CD14-positive monocyte (primary cell): Measurements from ENCODE around the gene LDLR. TPM values are rescaled to one million over a fixed set of nuclear protein-coding genes. Genes with fewer than 3 reads are reported as not detected.

Experiments
- DNase-seq, 3 donors: peaks; one replicate each; pipeline ENCODE4 v3.0.0-alpha.2; 2011 to 2022
- H2AFZ ChIP-seq: 2 replicates; pipeline ENCODE4 v1.6.0; 2012; ENCODE audit warnings: mild to moderate bottlenecking, low read depth, low read length, inconsistent platforms; ENCODE audit not compliant: insufficient read depth, poor library complexity, severe bottlenecking
- H3K27ac ChIP-seq, 2 donors: 1 replicate in 1 of 2; 2 replicates in 1 of 2; pipeline ENCODE4 v1.5.1; 2012 to 2013; ENCODE audit warnings: low read length in 2 of 2, control low read depth in 1 of 2, inconsistent platforms in 1 of 2, low read depth in 1 of 2, mild to moderate bottlenecking in 1 of 2
- H3K27me3 ChIP-seq, 2 donors: one replicate each; pipeline versions ENCODE4 v1.6.0 to v1.6.1; 2011 to 2013; ENCODE audit warnings: low read length in 2 of 2; ENCODE audit not compliant: control insufficient read depth in 2 of 2, insufficient read depth in 2 of 2
- H3K36me3 ChIP-seq, 2 donors: replicated peaks in 1 of 2; 1 replicate in 1 of 2; 2 replicates in 1 of 2; pipeline versions ENCODE4 v1.5.1 to v1.6.1; 2012 to 2013; ENCODE audit warnings: low read length in 2 of 2, control low read depth in 1 of 2, inconsistent platforms in 1 of 2, mild to moderate bottlenecking in 1 of 2; ENCODE audit not compliant: insufficient read depth in 2 of 2, control insufficient read depth in 1 of 2
- H3K4me1 ChIP-seq, 2 donors: 1 replicate in 1 of 2; 2 replicates in 1 of 2; pipeline versions ENCODE4 v1.5.1 to v1.6.1; 2012 to 2013; ENCODE audit warnings: low read length in 2 of 2, control low read depth in 1 of 2, inconsistent platforms in 1 of 2, mild to moderate bottlenecking in 1 of 2, moderate library complexity in 1 of 2; ENCODE audit not compliant: insufficient read depth in 2 of 2, control insufficient read depth in 1 of 2
- H3K4me2 ChIP-seq: replicated peaks from 2 replicates; pipeline ENCODE3; 2012; ENCODE audit warnings: low read length, moderate library complexity, mild to moderate bottlenecking; ENCODE audit not compliant: poor library complexity, severe bottlenecking; ENCODE audit errors: extremely low read depth
- H3K4me3 ChIP-seq, 3 experiments: fragments of 200-600 bp in 1 of 3; sonication (generic) in 1 of 3; replicated peaks in 1 of 3; 1 replicate in 2 of 3; 2 replicates in 1 of 3; pipeline ENCODE4 v1.5.1; 2011 to 2013; ENCODE audit warnings: low read length in 3 of 3, mild to moderate bottlenecking in 3 of 3, control low read depth in 2 of 3, low read depth in 2 of 3, inconsistent platforms in 1 of 3, moderate library complexity in 1 of 3
- H3K79me2 ChIP-seq: 2 replicates; pipeline ENCODE4 v1.6.0; 2012; ENCODE audit warnings: mild to moderate bottlenecking, control low read depth, inconsistent platforms, low read length, moderate library complexity; ENCODE audit not compliant: insufficient read depth
- H3K9ac ChIP-seq: 2 replicates; pipeline ENCODE4 v1.6.0; 2017; ENCODE audit warnings: low read length, mild to moderate bottlenecking; ENCODE audit not compliant: insufficient read depth, poor library complexity, severe bottlenecking
- H3K9me3 ChIP-seq, 2 donors: replicated peaks in 1 of 2; 1 replicate in 1 of 2; 2 replicates in 1 of 2; pipeline versions ENCODE4 v1.5.1 to v1.6.1; 2012 to 2013; ENCODE audit warnings: low read length in 2 of 2, control low read depth in 1 of 2; ENCODE audit not compliant: control insufficient read depth in 1 of 2, insufficient read depth in 1 of 2
- H4K20me1 ChIP-seq: 2 replicates; pipeline ENCODE4 v1.6.0; 2012; ENCODE audit warnings: mild to moderate bottlenecking, low read length, control low read depth, moderate library complexity; ENCODE audit not compliant: insufficient read depth
- H3K27ac Mint-ChIP-seq, 7 donors: one replicate each; pipeline ENCODE4 v1.8.0; 2020; ENCODE audit warnings: mild to moderate bottlenecking in 7 of 7, mixed read lengths in 7 of 7, moderate library complexity in 6 of 7, inconsistent platforms in 2 of 7
- H3K27me3 Mint-ChIP-seq, 3 donors: one replicate each; pipeline ENCODE4 v1.8.0; 2021 to 2022; ENCODE audit warnings: low read depth in 3 of 3, mild to moderate bottlenecking in 3 of 3, mixed read lengths in 3 of 3, moderate library complexity in 3 of 3, inconsistent platforms in 1 of 3
- H3K36me3 Mint-ChIP-seq, 2 donors: one replicate each; pipeline ENCODE4 v1.8.0; 2020; ENCODE audit warnings: mixed read lengths in 2 of 2, inconsistent platforms in 1 of 2, mild to moderate bottlenecking in 1 of 2
- H3K4me1 Mint-ChIP-seq: one replicate; pipeline ENCODE4 v1.8.0; 2020; ENCODE audit warnings: mild to moderate bottlenecking, mixed read lengths
- H3K4me3 Mint-ChIP-seq, 2 donors: one replicate each; pipeline ENCODE4 v1.8.0; 2020; ENCODE audit warnings: mild to moderate bottlenecking in 2 of 2, mixed read lengths in 2 of 2, moderate library complexity in 1 of 2
- H3K9me3 Mint-ChIP-seq, 7 donors: one replicate each; pipeline ENCODE4 v1.8.0; 2020 to 2022; ENCODE audit warnings: mixed read lengths in 7 of 7, mild to moderate bottlenecking in 6 of 7, moderate library complexity in 6 of 7, inconsistent platforms in 2 of 7
- WGBS: methylation state at CpG from one replicate; pipeline ENCODE4 v1.1.5; 2013; ENCODE audit warnings: missing lambda C conversion rate; ENCODE audit not compliant: insufficient coverage; 5-methylcytosine and 5-hydroxymethylcytosine counted together
- intact Hi-C, 2 donors: fragments of 100-400 bp; cut with micrococcal nuclease; formaldehyde crosslinking; loops; one replicate each; pipeline versions ENCODE4 v1.15.0 to v1.15.1; 2023
- polyA plus RNA-seq, 3 donors: library from polyadenylated mRNA; depleted of rRNA in 1 of 3; unstranded in 2 of 3; stranded (reverse) in 1 of 3; fragments of 300-500 nt in 2 of 3; fragments of >200 nt in 1 of 3; fragmentation: Illumina TruSeq in 2 of 3; gene quantifications; 1 replicate in 2 of 3; 2 replicates in 1 of 3; pipeline ENCODE4 v1.2.3, GENCODE V29; 2012 to 2021
- TF ChIP-seq, protein P1 (sequence below): fragments of 200-600 bp; IDR thresholded peaks from one replicate; pipeline ENCODE4 v1.8.0; 2022; ENCODE audit warnings: antibody characterized with exemption, mild to moderate bottlenecking

Gene LDLR
- polyA plus RNA-seq, 3 donors: 14.3 to 21.2 (median 19.8) TPM

DNA sequence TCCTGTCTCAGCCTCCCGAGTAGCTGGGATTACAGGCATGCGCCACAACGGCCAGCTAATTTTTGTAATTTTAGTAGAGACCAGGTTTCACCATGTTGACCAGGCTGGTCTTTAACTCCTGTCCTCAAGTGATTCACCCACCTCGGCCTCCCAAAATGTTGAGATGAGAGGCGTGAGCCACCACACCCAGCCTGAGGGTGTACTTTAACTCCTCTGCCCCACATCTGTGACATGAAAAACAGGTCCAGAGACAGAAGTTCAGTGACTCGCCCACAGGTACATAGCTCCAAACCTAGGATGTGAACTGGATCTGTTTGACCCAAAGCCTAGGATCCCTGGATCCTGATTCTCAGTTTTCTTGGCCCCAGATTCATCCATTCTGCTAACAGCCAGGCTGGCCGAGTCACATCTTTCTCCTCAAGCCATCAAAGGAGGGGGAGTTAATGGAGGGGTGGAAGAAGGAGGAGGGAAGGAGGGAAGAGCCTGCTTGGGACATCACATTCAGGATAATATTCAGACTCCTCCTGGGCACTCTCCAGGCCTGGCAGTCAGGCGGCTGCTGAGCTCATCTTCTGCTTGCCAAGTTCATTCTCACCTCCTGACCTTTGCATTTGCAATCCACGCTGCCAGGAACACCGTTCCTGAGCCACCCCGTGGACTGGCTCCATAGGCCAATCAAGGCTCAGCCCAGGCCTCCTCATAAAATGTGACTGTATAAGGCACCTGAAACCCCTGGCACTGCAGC is 63.2 kb downstream of the LDLR start:
- Histone ChIP-seq H4K20me1 (no peaks in the 10 kb centered on the region), H3K27ac (peak overlapping the region in 1 of 2 donors; percentile 11), H3K27me3 (no peaks in the 10 kb centered on the region), H3K9me3 (no peaks in the 10 kb centered on the region), H3K79me2 (peaks cover 56% of the 10 kb centered on the region), H3K36me3 (peaks cover 13 to 18% of the 10 kb centered on the region in 2 donors), H2AFZ (no peak overlapping the region), H3K4me1 (peaks cover 15 to 19% of the 10 kb centered on the region in 2 donors), H3K4me2 (no peak overlapping the region), H3K4me3 (no peak overlapping the region), H3K9ac (no peak overlapping the region)
- no peak for DNase-seq
- Mint-ChIP-seq H3K36me3 (peaks cover 13 to 29% of the 10 kb centered on the region in 2 donors), H3K4me1 (peaks cover 14% of the 10 kb centered on the region), H3K27ac (peak overlapping the region in 3 of 7 donors; percentile 21 to 81 (median 58)), H3K4me3 (no peak overlapping the region), H3K27me3 (peaks cover 0 to 1% (median 0%) of the 10 kb centered on the region in 3 donors), H3K9me3 (peaks cover 0 to 2% (median 0%) of the 10 kb centered on the region in 7 donors)
- WGBS: 96% methylated on average over 9 of the region's 11 CpGs
- TF ChIP-seq, protein P1, sequence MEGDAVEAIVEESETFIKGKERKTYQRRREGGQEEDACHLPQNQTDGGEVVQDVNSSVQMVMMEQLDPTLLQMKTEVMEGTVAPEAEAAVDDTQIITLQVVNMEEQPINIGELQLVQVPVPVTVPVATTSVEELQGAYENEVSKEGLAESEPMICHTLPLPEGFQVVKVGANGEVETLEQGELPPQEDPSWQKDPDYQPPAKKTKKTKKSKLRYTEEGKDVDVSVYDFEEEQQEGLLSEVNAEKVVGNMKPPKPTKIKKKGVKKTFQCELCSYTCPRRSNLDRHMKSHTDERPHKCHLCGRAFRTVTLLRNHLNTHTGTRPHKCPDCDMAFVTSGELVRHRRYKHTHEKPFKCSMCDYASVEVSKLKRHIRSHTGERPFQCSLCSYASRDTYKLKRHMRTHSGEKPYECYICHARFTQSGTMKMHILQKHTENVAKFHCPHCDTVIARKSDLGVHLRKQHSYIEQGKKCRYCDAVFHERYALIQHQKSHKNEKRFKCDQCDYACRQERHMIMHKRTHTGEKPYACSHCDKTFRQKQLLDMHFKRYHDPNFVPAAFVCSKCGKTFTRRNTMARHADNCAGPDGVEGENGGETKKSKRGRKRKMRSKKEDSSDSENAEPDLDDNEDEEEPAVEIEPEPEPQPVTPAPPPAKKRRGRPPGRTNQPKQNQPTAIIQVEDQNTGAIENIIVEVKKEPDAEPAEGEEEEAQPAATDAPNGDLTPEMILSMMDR: no peak
- intact Hi-C loops: no loop called here

DNA sequence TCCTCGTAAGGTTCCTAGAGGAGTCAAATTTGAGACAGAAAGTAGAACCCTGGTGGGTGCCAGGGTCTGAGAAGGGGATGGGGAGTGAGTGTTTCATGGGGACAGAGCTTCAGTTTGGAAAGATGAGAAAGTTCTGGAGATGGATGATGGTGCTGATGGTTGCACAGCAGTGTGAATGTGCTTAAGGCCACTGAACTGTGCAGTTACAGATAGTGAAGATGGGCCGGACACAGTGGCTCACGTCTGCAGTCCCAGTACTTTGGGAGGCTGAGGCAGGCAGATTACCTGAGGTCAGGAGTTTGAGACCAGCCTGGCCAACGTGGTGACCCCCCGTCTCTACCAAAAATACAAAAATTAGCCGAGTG is 65.4 kb downstream of the LDLR start:
- peaks cover 0 to 1% (median 1%) of the 10 kb centered on the region in 3 donors for H3K27me3 Mint-ChIP-seq
- H3K9me3 Mint-ChIP-seq: peaks cover 0 to 2% (median 0%) of the 10 kb centered on the region in 7 donors
- peak overlapping the region; percentile 75 to 77 for H3K4me3 Mint-ChIP-seq
- Histone ChIP-seq H3K9me3 (no peaks in the 10 kb centered on the region), H3K79me2 (peaks cover 50% of the 10 kb centered on the region), H3K27ac (no peak overlapping the region), H2AFZ (peak overlapping the region; percentile 95), H3K9ac (no peak overlapping the region), H3K27me3 (no peaks in the 10 kb centered on the region), H3K4me2 (peak overlapping the region; percentile 87), H3K36me3 (no peaks in the 10 kb centered on the region), H4K20me1 (no peaks in the 10 kb centered on the region), H3K4me1 (peaks cover 18 to 28% of the 10 kb centered on the region in 2 donors), H3K4me3 (peak overlapping the region in 1 of 3 experiments; percentile 88)
- no peak for DNase-seq
- peaks cover 23% of the 10 kb centered on the region for H3K4me1 Mint-ChIP-seq
- TF ChIP-seq, protein P1: no peak
- 77% methylated on average over 6 of the region's 6 CpGs for WGBS
- intact Hi-C loops: loop anchor here in 1 of 2 donors (5.0 kb wide), 1 partner anchor 43 kb away; the partner anchor contains the start of gene KANK2
- H3K36me3 Mint-ChIP-seq: peaks cover 3 to 10% of the 10 kb centered on the region in 2 donors
- H3K27ac Mint-ChIP-seq: peak overlapping the region in 1 of 7 donors; percentile 20
